HG03280 (cell line): Measurements from ENCODE around the gene SHISA3.
A peak's percentile ranks its signal among the peaks of the same experiment; 100 is the strongest.
"Not testable (repeated sequence)": the region's sequence is repeated elsewhere in the genome, so short reads cannot be mapped to it uniquely, and the experiment has no call there.

ENCODE experiments used
- ATAC-seq: cut with Tn5 transposase; IDR thresholded peaks from one replicate; pipeline ENCODE4 v1.9.1; 2021; ENCODE audit warnings: mild to moderate bottlenecking, moderate library complexity; ENCODE audit not compliant: unreplicated experiment

The SHISA3 gene

GRCh38 chr4:42396752-42397634 lies at the start of gene SHISA3:
SHISA3 (plus strand) TSS chr4:42397488; CDS start chr4:42398057, 569 bp downstream.
- peak; percentile 42 for ATAC-seq

GRCh38 chr4:42348247-42348646 lies 49.0 kb upstream of the SHISA3 start:
- no peak for ATAC-seq

- ATAC-seq = no peak
Measured at GRCh38 chr4:42348692-42349091, 48.6 kb upstream of the SHISA3 start.

- no peak for ATAC-seq
Measured at GRCh38 chr4:42350611-42351182, 46.6 kb upstream of the SHISA3 start.

- no peak for ATAC-seq
Measured at GRCh38 chr4:42352049-42352448, 45.2 kb upstream of the SHISA3 start.

GRCh38 chr4:42357325-42357724 lies 40.0 kb upstream of the SHISA3 start:
- no peak for ATAC-seq

GRCh38 chr4:42359711-42360110 lies 37.6 kb upstream of the SHISA3 start:
- ATAC-seq = no peak

GRCh38 chr4:42360256-42360669 lies 37.0 kb upstream of the SHISA3 start:
- ATAC-seq = no peak

- no peak for ATAC-seq
Measured at GRCh38 chr4:42361456-42361855, 35.8 kb upstream of the SHISA3 start.

GRCh38 chr4:42362591-42362990 lies 34.7 kb upstream of the SHISA3 start:
- no peak for ATAC-seq

GRCh38 chr4:42363614-42364013 lies 33.7 kb upstream of the SHISA3 start:
- no peak for ATAC-seq

GRCh38 chr4:42364266-42365053 lies 32.8 kb upstream of the SHISA3 start:
- ATAC-seq = no peak

GRCh38 chr4:42366959-42367358 lies 30.3 kb upstream of the SHISA3 start:
- ATAC-seq = no peak

GRCh38 chr4:42369489-42369888 lies 27.8 kb upstream of the SHISA3 start:
- ATAC-seq = no peak

GRCh38 chr4:42371305-42372252 lies 25.7 kb upstream of the SHISA3 start:
- ATAC-seq = no peak

GRCh38 chr4:42372303-42372702 lies 25.0 kb upstream of the SHISA3 start:
- not testable (repeated sequence) for ATAC-seq

GRCh38 chr4:42377497-42377896 lies 19.8 kb upstream of the SHISA3 start:
- no peak for ATAC-seq

GRCh38 chr4:42381666-42382065 lies 15.6 kb upstream of the SHISA3 start:
- ATAC-seq = no peak

GRCh38 chr4:42385516-42385915 lies 11.8 kb upstream of the SHISA3 start:
- ATAC-seq = no peak

- ATAC-seq = no peak
Measured at GRCh38 chr4:42390622-42391354, 6.5 kb upstream of the SHISA3 start.
